OCI-LY7 (cell line): ENCODE data around the gene TSC22D2. TPM values are rescaled to one million over a fixed set of nuclear protein-coding genes. Genes with fewer than 3 reads are reported as not detected.

ENCODE experiments used
- BruUV-seq: library from RNA; stranded (reverse); fragments of 400-500 nt; replicated peaks from 2 replicates; lab custom pipeline; 2021; lab: Mats Ljungman, UMichigan
- CTCF ChIA-PET: fragments of 300-600 bp; sonication (Branson Sonifier 250); formaldehyde crosslinking; loops from one replicate; lab custom pipeline; 2022; ENCODE audit warnings: antibody characterized with exemption; ENCODE audit not compliant: unreplicated experiment; lab: Charles Lee
- POLR2A ChIA-PET: fragments of 300-600 bp; sonication (Branson Sonifier 250); formaldehyde crosslinking; loops from one replicate; lab custom pipeline; 2022; ENCODE audit warnings: antibody characterized with exemption; lab: Charles Lee
- DNase-seq: peaks from one replicate; pipeline ENCODE4 v3.0.0-alpha.2; 2015; ENCODE audit warnings: low spot score
- H2AFZ ChIP-seq: fragments of 200-600 bp; sonication (generic), shearing (Covaris generic); 2 replicates; pipeline ENCODE4 v1.6.1; 2014; ENCODE audit warnings: mild to moderate bottlenecking, antibody characterized with exemption, low read length, moderate library complexity
- H3K27ac ChIP-seq: fragments of 200-600 bp; sonication (generic); 2 replicates; pipeline ENCODE4 v1.5.1; 2014; ENCODE audit warnings: mixed run types, low read depth, mild to moderate bottlenecking, moderate library complexity, low read length, inconsistent platforms; ENCODE audit not compliant: poor library complexity, severe bottlenecking
- H3K36me3 ChIP-seq: fragments of 200-600 bp; sonication (generic); 2 replicates; pipeline ENCODE4 v1.6.1; 2014; ENCODE audit warnings: mild to moderate bottlenecking, antibody characterized with exemption, low read length, moderate library complexity, mixed read lengths; ENCODE audit not compliant: insufficient read depth
- H3K4me1 ChIP-seq: fragments of 200-600 bp; sonication (generic); 2 replicates; pipeline ENCODE4 v1.5.1; 2014; ENCODE audit warnings: mild to moderate bottlenecking, low read length; ENCODE audit not compliant: insufficient read depth, poor library complexity, severe bottlenecking
- H3K4me2 ChIP-seq: fragments of 200-600 bp; sonication (generic); 2 replicates; pipeline ENCODE4 v1.6.1; 2014; ENCODE audit warnings: mild to moderate bottlenecking, low read length
- H3K4me3 ChIP-seq: fragments of 200-600 bp; sonication (generic); 2 replicates; pipeline ENCODE4 v1.5.1; 2014; ENCODE audit warnings: mild to moderate bottlenecking, low read depth, low read length; ENCODE audit not compliant: poor library complexity, severe bottlenecking
- H3K79me2 ChIP-seq: fragments of 200-600 bp; sonication (generic); 2 replicates; pipeline ENCODE4 v1.6.1; 2016; ENCODE audit warnings: low read depth, mild to moderate bottlenecking, low read length, moderate library complexity, mixed read lengths; ENCODE audit not compliant: insufficient read depth
- H3K9me2 ChIP-seq: fragments of 200-600 bp; sonication (generic); 2 replicates; pipeline ENCODE4 v1.6.1; 2016; ENCODE audit warnings: mild to moderate bottlenecking, low read length, mixed read lengths; ENCODE audit not compliant: insufficient read depth
- H3K9me3 ChIP-seq: fragments of 200-600 bp; sonication (generic); 2 replicates; pipeline ENCODE4 v1.6.1; 2014; ENCODE audit warnings: mild to moderate bottlenecking, mixed run types, low read length, mixed read lengths
- H4K20me1 ChIP-seq: fragments of 200-600 bp; sonication (generic); 2 replicates; pipeline ENCODE4 v1.6.1; 2014; ENCODE audit warnings: mild to moderate bottlenecking, antibody characterized with exemption, low read length, moderate library complexity, mixed read lengths; ENCODE audit not compliant: insufficient read depth
- CTCF ChIP-seq: fragments of 200-600 bp; sonication (generic); conservative IDR thresholded peaks from 2 replicates; pipeline ENCODE4 v1.5.1; 2014; ENCODE audit warnings: mild to moderate bottlenecking, antibody characterized with exemption, low read length, moderate library complexity, mixed read lengths
- EZH2phosphoT487 ChIP-seq: fragments of 200-600 bp; sonication (generic); IDR thresholded peaks from 2 replicates; pipeline ENCODE4 v1.6.1; 2018; ENCODE audit warnings: low read depth, borderline replicate concordance, mild to moderate bottlenecking, mixed run types, antibody characterized with exemption, low read length, moderate library complexity, mixed read lengths
- intact Hi-C: fragments of 100-400 bp; cut with micrococcal nuclease; formaldehyde crosslinking; loops from one replicate; pipeline ENCODE4 v1.10.0; 2022; ENCODE audit not compliant: unreplicated experiment
- total RNA-seq, 2 experiments: library from RNA; depleted of rRNA in 1 of 2; stranded (reverse); fragments of >200 nt in 1 of 2; shearing (Covaris generic) in 1 of 2; gene quantifications; 2 replicates each; pipeline ENCODE4 v1.2.3, GENCODE V29; 2014 to 2022

Gene TSC22D2
- total RNA-seq, 2 experiments from 2014 or later, result 5.9 to 24.2 TPM

GRCh38 chr3:150396956-150397550 lies 11.0 kb upstream of the TSC22D2 start:
- no peaks in the 10 kb centered on the region for H3K79me2 ChIP-seq
- H2AFZ ChIP-seq, result no peak overlapping the region
- H4K20me1 ChIP-seq, result no peaks in the 10 kb centered on the region
- DNase-seq, result no peak
- TF ChIP-seq EZH2phosphoT487, result no peak
- TF ChIP-seq CTCF, result no peak
- intact Hi-C loops, result no loop called here
- no peak overlapping the region for H3K4me2 ChIP-seq
- no TSS peak for BruUV-seq
- H3K4me3 ChIP-seq, result no peak overlapping the region
- ChIA-PET POLR2A (interaction anchor here (1.1 to 2.4 kb wide), 3 partner anchors 10 to 20 kb away, joined by 3 to 11 read pairs (median 11); partner anchors contain the start of gene TSC22D2), CTCF (no interaction called here)
- H3K27ac ChIP-seq, result no peak overlapping the region
- H3K4me1 ChIP-seq, result no peaks in the 10 kb centered on the region
- H3K9me2 ChIP-seq, result no peaks in the 10 kb centered on the region
- H3K9me3 ChIP-seq, result no peaks in the 10 kb centered on the region
- no peaks in the 10 kb centered on the region for H3K36me3 ChIP-seq

GRCh38 chr3:150399060-150399459 lies 9.0 kb upstream of the TSC22D2 start:
- no peaks in the 10 kb centered on the region for H3K79me2 ChIP-seq
- ChIA-PET POLR2A (no interaction called here), CTCF (no interaction called here)
- H3K9me3 ChIP-seq, result no peaks in the 10 kb centered on the region
- no peak overlapping the region for H3K4me3 ChIP-seq
- no peak for DNase-seq
- no peak overlapping the region for H3K4me2 ChIP-seq
- TF ChIP-seq CTCF, result no peak
- no peak for TF ChIP-seq EZH2phosphoT487
- no TSS peak for BruUV-seq
- no peaks in the 10 kb centered on the region for H3K9me2 ChIP-seq
- H2AFZ ChIP-seq, result no peak overlapping the region
- H3K27ac ChIP-seq, result no peak overlapping the region
- intact Hi-C loops, result no loop called here
- no peaks in the 10 kb centered on the region for H3K4me1 ChIP-seq
- H4K20me1 ChIP-seq, result no peaks in the 10 kb centered on the region
- no peaks in the 10 kb centered on the region for H3K36me3 ChIP-seq

GRCh38 chr3:150401285-150401684 lies 6.8 kb upstream of the TSC22D2 start:
- DNase-seq, result no peak
- Histone ChIP-seq H3K9me2 (no peaks in the 10 kb centered on the region), H3K4me3 (no peak overlapping the region), H2AFZ (no peak overlapping the region), H3K27ac (no peak overlapping the region), H3K9me3 (no peaks in the 10 kb centered on the region), H3K36me3 (no peaks in the 10 kb centered on the region), H4K20me1 (no peaks in the 10 kb centered on the region), H3K79me2 (no peaks in the 10 kb centered on the region), H3K4me2 (no peak overlapping the region), H3K4me1 (no peaks in the 10 kb centered on the region)
- ChIA-PET POLR2A (interaction anchor here (0.6 kb wide), 1 partner anchor 287 kb away, joined by 3 read pairs; no protein-coding TSS in a partner anchor), CTCF (no interaction called here)
- intact Hi-C loops, result no loop called here
- no peak for TF ChIP-seq CTCF
- TF ChIP-seq EZH2phosphoT487, result no peak
- BruUV-seq, result no TSS peak
